ENCODE measurements around the gene ATP8A2.
A peak's percentile ranks its signal among the peaks of the same experiment; 100 is the strongest.

ATP8A2 gene

GRCh38 chr13:25982907-25983306, 611.1 kb downstream of the ATP8A2 start:
- DNase-seq = no peak

GRCh38 chr13:25987987-25988386, 616.2 kb downstream of the ATP8A2 start:
- no peak for DNase-seq

GRCh38 chr13:25988661-25989060, 616.9 kb downstream of the ATP8A2 start:
- no peak for DNase-seq

- no peak for DNase-seq
These were observed 619.0 kb downstream of the ATP8A2 start for GRCh38 chr13:25990801-25991200.

- no peak for DNase-seq
These were observed 620.3 kb downstream of the ATP8A2 start for GRCh38 chr13:25992076-25992475.

GRCh38 chr13:26007261-26008125, 635.7 kb downstream of the ATP8A2 start:
- DNase-seq = no peak

- DNase-seq = no peak
These were observed 638.9 kb downstream of the ATP8A2 start for GRCh38 chr13:26010487-26011207.

GRCh38 chr13:26011208-26011573, 639.4 kb downstream of the ATP8A2 start:
- DNase-seq = no peak

GRCh38 chr13:26011996-26012821, 640.4 kb downstream of the ATP8A2 start:
- peak; percentile 50 for DNase-seq

GRCh38 chr13:26012995-26013394, 641.2 kb downstream of the ATP8A2 start:
- no peak for DNase-seq

- no peak for DNase-seq
These were observed 643.7 kb downstream of the ATP8A2 start for GRCh38 chr13:26015271-26016125.

GRCh38 chr13:26016189-26016588, 644.4 kb downstream of the ATP8A2 start:
- no peak for DNase-seq

- no peak for DNase-seq
These were observed 645.6 kb downstream of the ATP8A2 start for GRCh38 chr13:26017196-26017921.

- no peak for DNase-seq
These were observed 646.3 kb downstream of the ATP8A2 start for GRCh38 chr13:26017932-26018665.

GRCh38 chr13:26019251-26019650, 647.5 kb downstream of the ATP8A2 start:
- no peak for DNase-seq

- no peak for DNase-seq
These were observed 648.4 kb downstream of the ATP8A2 start for GRCh38 chr13:26019881-26020870.

GRCh38 chr13:26020891-26021290, 649.1 kb downstream of the ATP8A2 start:
- no peak for DNase-seq

GRCh38 chr13:26021516-26021915, 649.7 kb downstream of the ATP8A2 start:
- DNase-seq = no peak

- no peak for DNase-seq
These were observed 650.2 kb downstream of the ATP8A2 start for GRCh38 chr13:26021956-26022355.

All from stimulated activated CD4-positive, alpha-beta T cell treated with anti-CD3 and anti-CD28 coated beads, Interleukin-4, amount 100 ng/mL, for 24 hours (primary cell).